Measurements from ENCODE around the gene TBL1XR1. TPM values are rescaled to one million over a fixed set of nuclear protein-coding genes. Genes with fewer than 3 reads are reported as not detected.

The TBL1XR1 gene
- total RNA-seq, 1 experiment from 2014 or later, result 192 TPM

- no peak overlapping the region for H3K4me3 ChIP-seq (ENCODE audit: low read depth in 2 of 2, low read length in 2 of 2)
- TF ChIP-seq TCF7L2 (IDR thresholded peaks at IDR 0.05; ENCODE audit: low read depth, low read length) (no peak), REST (IDR thresholded peaks at IDR 0.05; ENCODE audit: insufficient read depth in 1 of 2, low read depth in 2 of 2, low read length in 1 of 2) (no peak), POLR2AphosphoS5 (IDR thresholded peaks at IDR 0.05; ENCODE audit: low read depth, low read length) (no peak), CTCF (IDR thresholded peaks at IDR 0.05) (no peak)
- in situ Hi-C loops (cut with HindIII; ENCODE audit: low pct_unique_long_range_greater_than_20kb, low sequenced_read_pairs), result no loop called here
- intact Hi-C loops (cut with micrococcal nuclease; ENCODE audit: unreplicated experiment), result no loop called here
- ATAC-seq, result no peak
- no peak for DNase-seq (ENCODE audit: low read depth, low spot score)
- H3K4me1 ChIP-seq (ENCODE audit: control insufficient read depth, insufficient read depth, low read length), result peaks cover 10% of the 10 kb centered on the region
- H3K27ac ChIP-seq (ENCODE audit: low read length), result no peak overlapping the region; the same call in 1 of the 2 replicates
- BruUV-seq (replicated peaks), result no TSS peak
- no peaks in the 10 kb centered on the region for H3K27me3 ChIP-seq (ENCODE audit: control insufficient read depth, insufficient read depth, low read length)
- H3K9me3 ChIP-seq (ENCODE audit: control insufficient read depth, insufficient read depth, low read depth, low read length), result peaks cover 11% of the 10 kb centered on the region; the same call in 1 of the 2 replicates
- POLR2A ChIA-PET, result no interaction called here
- no peaks in the 10 kb centered on the region for H3K36me3 ChIP-seq (ENCODE audit: control insufficient read depth, insufficient read depth, low read length)
- CTCF ChIA-PET, result no interaction called here
Observed at GRCh38 chr3:177089110-177089509, 108.2 kb downstream of the TBL1XR1 start.

GRCh38 chr3:177085794-177086193 lies 111.5 kb downstream of the TBL1XR1 start:
- ChIA-PET CTCF (no interaction called here), POLR2A (no interaction called here)
- TF ChIP-seq REST (IDR thresholded peaks at IDR 0.05; ENCODE audit: insufficient read depth in 1 of 2, low read depth in 2 of 2, low read length in 1 of 2), result no peak
- no peak for TF ChIP-seq CTCF (IDR thresholded peaks at IDR 0.05)
- TF ChIP-seq SIN3A (IDR thresholded peaks at IDR 0.05; ENCODE audit: borderline replicate concordance, insufficient read depth, low read depth, low read length), result no peak
- no peak for TF ChIP-seq TCF7L2 (IDR thresholded peaks at IDR 0.05; ENCODE audit: low read depth, low read length)
- no peak for TF ChIP-seq POLR2AphosphoS5 (IDR thresholded peaks at IDR 0.05; ENCODE audit: low read depth, low read length)
- DNase-seq (ENCODE audit: low read depth, low spot score) (no peak), ATAC-seq (no peak)
- Histone ChIP-seq H3K9me3 (ENCODE audit: control insufficient read depth, insufficient read depth, low read depth, low read length) (no peaks in the 10 kb centered on the region), H3K4me1 (ENCODE audit: control insufficient read depth, insufficient read depth, low read length) (peaks cover 10% of the 10 kb centered on the region), H3K27me3 (ENCODE audit: control insufficient read depth, insufficient read depth, low read length) (no peaks in the 10 kb centered on the region), H3K36me3 (ENCODE audit: control insufficient read depth, insufficient read depth, low read length) (no peaks in the 10 kb centered on the region), H3K27ac (ENCODE audit: low read length) (no peak overlapping the region), H3K4me3 (ENCODE audit: low read depth in 2 of 2, low read length in 2 of 2) (no peak overlapping the region)
- intact Hi-C loops (cut with micrococcal nuclease; ENCODE audit: unreplicated experiment) (no loop called here), in situ Hi-C loops (cut with HindIII; ENCODE audit: low pct_unique_long_range_greater_than_20kb, low sequenced_read_pairs) (no loop called here)
- BruUV-seq (replicated peaks), result no TSS peak

All from Panc1 (cell line).